Activated effector memory CD4-positive, alpha-beta T cell treated with anti-CD3 and anti-CD28 coated beads, Interleukin-2, amount 50 U/mL, for 16 hours (primary cell): ENCODE results near the gene PYURF.

ENCODE experiments used
- DNase-seq: peaks from one replicate; pipeline ENCODE4 v3.0.0-alpha.2; 2020

Gene PYURF

GRCh38 chr4:88503344-88503743 is 20.2 kb downstream of the PYURF start:
- DNase-seq = no peak

GRCh38 chr4:88497859-88498409 is 25.6 kb downstream of the PYURF start:
- no peak for DNase-seq

DNA sequence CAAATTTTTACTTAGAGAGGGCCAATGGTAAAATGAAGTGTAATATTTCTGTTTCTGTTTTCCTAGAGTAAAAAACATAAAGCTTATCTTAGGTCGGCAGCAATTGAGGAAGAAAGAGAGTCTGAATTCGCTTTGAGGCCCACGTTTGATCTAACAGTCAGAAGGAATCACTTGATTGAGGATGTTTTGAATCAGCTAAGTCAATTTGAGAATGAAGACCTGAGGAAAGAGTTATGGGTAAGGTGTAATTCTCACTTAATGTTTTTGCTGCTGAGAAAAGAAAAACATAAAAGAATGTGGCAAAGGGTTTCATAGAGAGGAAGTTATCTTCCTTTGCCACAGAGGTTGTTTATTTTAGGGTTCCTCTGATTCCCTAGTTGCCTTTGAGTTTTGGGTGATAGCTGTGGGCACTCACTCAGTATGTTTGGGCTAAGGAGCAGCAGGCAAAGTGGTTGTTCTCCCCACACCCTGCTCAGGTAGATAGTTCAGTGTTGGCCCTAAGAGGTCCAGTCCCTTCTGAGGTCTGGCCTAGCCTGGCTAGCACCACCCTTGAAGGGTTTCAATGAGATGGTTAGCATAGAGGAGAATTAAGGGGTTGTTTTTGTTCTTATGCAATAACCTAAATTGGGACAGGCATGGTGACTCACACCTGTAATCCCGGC is 34.3 kb downstream of the PYURF start:
- no peak for DNase-seq

GRCh38 chr4:88481537-88481936 is 42.0 kb downstream of the PYURF start:
- no peak for DNase-seq

DNA sequence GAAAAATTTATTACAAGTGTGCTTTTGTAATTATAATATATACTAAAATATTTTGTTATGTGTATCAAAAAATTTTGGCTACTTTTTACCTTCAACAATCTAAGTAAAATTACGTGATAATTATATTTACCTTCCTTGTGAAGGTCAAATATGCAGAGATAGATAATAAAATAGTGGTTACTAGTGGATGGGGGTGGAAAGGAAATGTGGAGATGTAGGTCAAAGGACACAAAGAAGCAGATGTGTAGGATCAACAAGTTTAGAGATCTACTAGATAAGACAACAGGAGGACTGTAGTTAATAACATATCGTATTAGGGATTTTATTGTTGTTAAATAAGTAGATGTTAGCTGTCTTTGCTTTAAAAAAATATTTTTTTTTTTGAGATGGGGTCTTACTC is 45.3 kb downstream of the PYURF start:
- DNase-seq = no peak

DNA sequence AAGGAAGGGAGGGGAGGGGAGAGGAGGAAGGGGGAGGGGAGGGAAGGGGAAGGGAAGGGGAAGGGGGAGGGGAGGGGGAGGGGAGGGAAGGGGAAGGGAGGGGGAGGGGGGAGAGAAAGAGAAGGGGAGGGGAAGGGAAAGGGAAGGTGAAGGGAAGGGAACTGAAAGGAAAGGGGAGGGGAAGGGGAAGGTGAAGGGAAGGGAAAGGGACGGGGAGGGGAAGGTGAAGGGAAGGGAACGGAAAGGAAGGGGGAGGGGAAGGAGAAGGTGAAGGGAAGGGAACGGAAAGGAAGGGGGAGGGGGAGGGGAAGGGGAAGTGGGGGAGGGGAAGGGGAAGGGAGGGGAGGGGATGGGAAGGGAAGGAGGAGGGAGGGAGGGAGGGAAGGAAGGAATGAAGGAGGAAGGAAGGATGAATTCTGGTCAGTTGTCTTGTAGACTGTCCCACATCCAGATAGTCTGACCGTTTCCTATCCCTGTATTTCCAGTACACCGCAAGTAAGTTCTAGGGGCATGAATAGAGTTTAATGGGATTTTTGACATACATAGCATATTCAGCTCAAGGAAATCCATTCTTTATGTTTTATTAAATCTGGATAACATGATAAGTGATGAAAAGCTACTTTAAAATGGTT is 46.2 kb downstream of the PYURF start:
- no peak for DNase-seq
